Daoy (cell line): ENCODE results near the gene AKR1C2. TPM values are rescaled to one million over a fixed set of nuclear protein-coding genes. Genes with fewer than 3 reads are reported as not detected.
"Not testable (repeated sequence)": the region's sequence is repeated elsewhere in the genome, so short reads cannot be mapped to it uniquely, and the experiment has no call there.

Experiments used
- DNase-seq: peaks from one replicate; pipeline ENCODE4 v3.0.0-alpha.2; 2015; ENCODE audit warnings: low read depth
- total RNA-seq: library from RNA; depleted of rRNA; stranded (reverse); fragments of >200 nt; shearing (Covaris generic); gene quantifications from 2 replicates; pipeline ENCODE4 v1.2.3, GENCODE V29; 2014

AKR1C2 gene
- total RNA-seq, 1 experiment from 2014 or later, result 1.4 TPM

GRCh38 chr10:4988000-4988641, 15.5 kb downstream of the AKR1C2 start:
- DNase-seq, result not testable (repeated sequence)

- no peak for DNase-seq
Measured at GRCh38 chr10:4984971-4985594, 18.6 kb downstream of the AKR1C2 start.

GRCh38 chr10:4984223-4984622, 19.4 kb downstream of the AKR1C2 start:
- no peak for DNase-seq

GRCh38 chr10:4983615-4984216, 19.9 kb downstream of the AKR1C2 start:
- DNase-seq, result no peak

GRCh38 chr10:4982764-4983226, 20.9 kb downstream of the AKR1C2 start:
- DNase-seq, result peak; percentile 8

GRCh38 chr10:4981722-4982471, 21.8 kb downstream of the AKR1C2 start:
- peak; percentile 35 for DNase-seq

GRCh38 chr10:4980793-4981192, 22.9 kb downstream of the AKR1C2 start:
- DNase-seq, result no peak

GRCh38 chr10:4978870-4979269, 24.8 kb downstream of the AKR1C2 start:
- DNase-seq, result no peak

- no peak for DNase-seq
Measured at GRCh38 chr10:4977025-4977424, 26.6 kb downstream of the AKR1C2 start.

GRCh38 chr10:4974400-4974799, 29.3 kb downstream of the AKR1C2 start:
- not testable (repeated sequence) for DNase-seq

GRCh38 chr10:4973294-4973693, 30.4 kb downstream of the AKR1C2 start:
- DNase-seq, result not testable (repeated sequence)

- not testable (repeated sequence) for DNase-seq
Measured at GRCh38 chr10:4972369-4973142, 31.1 kb downstream of the AKR1C2 start.

- DNase-seq, result not testable (repeated sequence)
Measured at GRCh38 chr10:4970362-4970761, 33.3 kb downstream of the AKR1C2 start.

- DNase-seq, result not testable (repeated sequence)
Measured at GRCh38 chr10:4969289-4969688, 34.4 kb downstream of the AKR1C2 start.

- DNase-seq, result not testable (repeated sequence)
Measured at GRCh38 chr10:4967189-4967588, 36.5 kb downstream of the AKR1C2 start.

- DNase-seq, result not testable (repeated sequence)
Measured at GRCh38 chr10:4965763-4966162, 37.9 kb downstream of the AKR1C2 start.

- not testable (repeated sequence) for DNase-seq
Measured at GRCh38 chr10:4963815-4964154, 39.9 kb downstream of the AKR1C2 start.

- DNase-seq, result not testable (repeated sequence)
Measured at GRCh38 chr10:4962876-4963814, 40.5 kb downstream of the AKR1C2 start, which contains the start of gene AKR1C1. Gene AKR1C1 (plus strand): TSS chr10:4963415. CDS start chr10:4963445, 30 bp downstream.

- not testable (repeated sequence) for DNase-seq
Measured at GRCh38 chr10:4962308-4962707, 41.3 kb downstream of the AKR1C2 start.

GRCh38 chr10:4961558-4961957, 42.1 kb downstream of the AKR1C2 start:
- not testable (repeated sequence) for DNase-seq
